Breast epithelium (tissue), 3 donors: Measurements from ENCODE around the gene TBC1D22B.

Experiments
- POLR2A ChIP-seq: fragments of 450-650 bp; IDR thresholded peaks from one replicate; pipeline ENCODE4 v1.6.1; 2016; ENCODE audit warnings: antibody characterized with exemption, mild to moderate bottlenecking, moderate library complexity
- POLR2AphosphoS5 ChIP-seq, 3 donors: sonication (generic); formaldehyde crosslinking; IDR thresholded peaks; one replicate each; pipeline ENCODE4 v1.6.1; 2017; ENCODE audit warnings: antibody characterized with exemption in 3 of 3
- TF ChIP-seq, protein P1 (sequence below), 3 donors: fragments of 450-650 bp; IDR thresholded peaks; one replicate each; pipeline ENCODE4 v1.5.1; 2016 to 2017; ENCODE audit warnings: antibody characterized with exemption in 3 of 3, mild to moderate bottlenecking in 3 of 3, moderate library complexity in 3 of 3

DNA sequence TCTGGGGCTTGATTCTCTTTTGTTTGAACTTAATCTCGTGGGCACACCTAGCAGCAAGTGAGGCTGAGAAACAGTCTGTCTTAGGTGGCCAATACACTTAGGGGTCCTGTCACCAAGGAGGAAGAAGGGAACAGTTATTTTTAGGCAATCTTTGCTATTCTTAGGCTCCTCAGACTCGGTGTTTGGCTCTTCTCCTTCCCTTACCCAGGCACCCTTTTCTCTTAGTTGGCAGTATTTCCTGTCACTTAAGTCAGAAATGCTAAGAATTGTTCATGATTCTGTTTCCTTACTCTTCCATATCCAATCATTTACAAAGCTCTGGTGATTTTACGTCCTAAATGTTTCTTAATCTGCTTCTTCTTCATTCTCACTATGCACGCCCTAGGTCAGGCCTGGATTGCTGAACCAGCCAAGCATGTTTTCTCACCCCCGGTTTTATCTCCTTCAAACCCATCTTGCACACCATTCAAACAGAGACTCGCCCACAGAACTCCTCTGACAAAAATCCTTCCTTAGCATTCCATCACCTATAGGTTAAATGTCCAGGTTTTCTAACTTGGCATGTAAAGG, 45.6 kb downstream of the TBC1D22B start:
- no peak for TF ChIP-seq POLR2AphosphoS5 (IDR thresholded peaks at IDR 0.05)
- no peak for TF ChIP-seq POLR2A
- TF ChIP-seq, protein P1, sequence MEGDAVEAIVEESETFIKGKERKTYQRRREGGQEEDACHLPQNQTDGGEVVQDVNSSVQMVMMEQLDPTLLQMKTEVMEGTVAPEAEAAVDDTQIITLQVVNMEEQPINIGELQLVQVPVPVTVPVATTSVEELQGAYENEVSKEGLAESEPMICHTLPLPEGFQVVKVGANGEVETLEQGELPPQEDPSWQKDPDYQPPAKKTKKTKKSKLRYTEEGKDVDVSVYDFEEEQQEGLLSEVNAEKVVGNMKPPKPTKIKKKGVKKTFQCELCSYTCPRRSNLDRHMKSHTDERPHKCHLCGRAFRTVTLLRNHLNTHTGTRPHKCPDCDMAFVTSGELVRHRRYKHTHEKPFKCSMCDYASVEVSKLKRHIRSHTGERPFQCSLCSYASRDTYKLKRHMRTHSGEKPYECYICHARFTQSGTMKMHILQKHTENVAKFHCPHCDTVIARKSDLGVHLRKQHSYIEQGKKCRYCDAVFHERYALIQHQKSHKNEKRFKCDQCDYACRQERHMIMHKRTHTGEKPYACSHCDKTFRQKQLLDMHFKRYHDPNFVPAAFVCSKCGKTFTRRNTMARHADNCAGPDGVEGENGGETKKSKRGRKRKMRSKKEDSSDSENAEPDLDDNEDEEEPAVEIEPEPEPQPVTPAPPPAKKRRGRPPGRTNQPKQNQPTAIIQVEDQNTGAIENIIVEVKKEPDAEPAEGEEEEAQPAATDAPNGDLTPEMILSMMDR (IDR thresholded peaks at IDR 0.05): no peak
